Stomach (tissue), 9 donors: ENCODE results near the gene MCC. TPM values are rescaled to one million over a fixed set of nuclear protein-coding genes. Genes with fewer than 3 reads are reported as not detected.

Experiments
- DNase-seq, 2 donors: peaks; one replicate each; pipeline versions ENCODE4 v3.0.0 to v3.0.0-alpha.2; 2013 to 2019
- H3K27ac ChIP-seq, 5 donors: fragments of 200-600 bp in 4 of 5; sonication (generic) in 4 of 5; one replicate each; pipeline ENCODE4 v1.5.1; 2013 to 2019; ENCODE audit warnings: mild to moderate bottlenecking in 1 of 5, moderate library complexity in 1 of 5
- H3K27me3 ChIP-seq, 3 donors: fragments of 200-600 bp; sonication (generic); one replicate each; pipeline ENCODE4 v1.5.1; 2017 to 2019; ENCODE audit warnings: mixed run types in 1 of 3
- H3K36me3 ChIP-seq, 4 donors: fragments of 200-600 bp; sonication (generic); 1 replicate in 3 of 4; 2 replicates in 1 of 4; pipeline ENCODE4 v1.5.1; 2016 to 2019
- H3K4me1 ChIP-seq, 4 donors: fragments of 200-600 bp; sonication (generic); one replicate each; pipeline ENCODE4 v1.5.1; 2016 to 2019
- H3K4me3 ChIP-seq, 4 donors: fragments of 200-600 bp; sonication (generic) in 3 of 4; one replicate each; pipeline ENCODE4 v1.5.1; 2016 to 2019; ENCODE audit warnings: mild to moderate bottlenecking in 1 of 4
- H3K9me3 ChIP-seq, 4 donors: fragments of 200-600 bp; sonication (generic); one replicate each; pipeline ENCODE4 v1.5.1; 2016 to 2019
- EP300 ChIP-seq: sonication (generic); formaldehyde crosslinking; IDR thresholded peaks from one replicate; pipeline ENCODE4 v1.6.1; 2017; ENCODE audit warnings: antibody characterized with exemption
- POLR2A ChIP-seq, 4 donors: fragments of 450-650 bp; IDR thresholded peaks; one replicate each; pipeline ENCODE4 v1.6.1; 2016; ENCODE audit warnings: antibody characterized with exemption in 4 of 4, control low read depth in 2 of 4, mild to moderate bottlenecking in 1 of 4, moderate library complexity in 1 of 4
- POLR2AphosphoS5 ChIP-seq, 3 donors: sonication (generic); formaldehyde crosslinking; IDR thresholded peaks; one replicate each; pipeline ENCODE4 v1.6.1; 2016; ENCODE audit warnings: antibody characterized with exemption in 3 of 3
- WGBS, 5 donors: extraction: QIAGEN DNeasy Blood & Tissue Kit in 3 of 5; methylation state at CpG; one replicate each; pipeline versions ENCODE4 v1.1.5 to v1.1.7; 2013 to 2018; 5-methylcytosine and 5-hydroxymethylcytosine counted together
- intact Hi-C: fragments of 100-400 bp; cut with DNase I; formaldehyde crosslinking; loops from one replicate; pipeline ENCODE4 v1.15.1; 2023; ENCODE audit warnings: low total_unique reads
- polyA plus RNA-seq, 3 donors: library from polyadenylated mRNA; stranded (reverse); fragments of 200-250 nt; gene quantifications; one replicate each; pipeline ENCODE4 v1.2.3, GENCODE V29; 2013
- total RNA-seq, 5 donors: library from RNA; depleted of rRNA; stranded (reverse); fragments of >200 nt; gene quantifications; one replicate each; pipeline versions ENCODE4 v1.1.0 to v1.2.3, GENCODE V29; 2014 to 2016
- TF ChIP-seq, protein P1 (sequence below), 7 experiments: fragments of 450-650 bp in 4 of 7; fragments of 200-600 bp in 3 of 7; sonication (generic) in 3 of 7; IDR thresholded peaks; one replicate each; pipeline ENCODE4 v1.5.1; 2016 to 2019; ENCODE audit warnings: antibody characterized with exemption in 7 of 7, control low read depth in 2 of 7, mild to moderate bottlenecking in 1 of 7
- donor health status: healthy with polysubstance abuse.
- donor health status: Bipolar disorder and iron deficiency.
- donor health status: healthy.

Gene MCC
- total and polyA plus RNA-seq, 8 donors = 3.8 to 35.1 (median 8.9) TPM

GRCh38 chr5:113513384-113514288 is 25.4 kb upstream of the MCC start, which contains the start of gene YTHDC2:
YTHDC2 (plus strand) TSS chr5:113513694; CDS start chr5:113513896, 202 bp downstream.
- Histone ChIP-seq H3K27me3 (peaks cover 0 to 10% (median 0%) of the 10 kb centered on the region in 3 donors), H3K9me3 (no peaks in the 10 kb centered on the region), H3K4me1 (peaks cover 0 to 47% (median 27%) of the 10 kb centered on the region in 4 donors), H3K4me3 (peak within 1 kb of the TSS; percentile 65 to 87 (median 84)), H3K36me3 (peaks cover 0 to 16% (median 7%) of the 10 kb centered on the region in 4 donors), H3K27ac (peak within 1 kb of the TSS; percentile 87 to 96 (median 93))
- WGBS, 5 donors = 1 to 2% (median 1%) methylated on average over 32 to 72 of the region's 72 CpGs
- intact Hi-C loops = no loop called here
- DNase-seq = peak; percentile 86 to 97
- peak; percentile 64 to 86 (median 82) for TF ChIP-seq POLR2AphosphoS5 (IDR thresholded peaks at IDR 0.05)
- no peak for TF ChIP-seq POLR2A (IDR thresholded peaks at IDR 0.05)
- no peak for TF ChIP-seq EP300
- TF ChIP-seq, protein P1, sequence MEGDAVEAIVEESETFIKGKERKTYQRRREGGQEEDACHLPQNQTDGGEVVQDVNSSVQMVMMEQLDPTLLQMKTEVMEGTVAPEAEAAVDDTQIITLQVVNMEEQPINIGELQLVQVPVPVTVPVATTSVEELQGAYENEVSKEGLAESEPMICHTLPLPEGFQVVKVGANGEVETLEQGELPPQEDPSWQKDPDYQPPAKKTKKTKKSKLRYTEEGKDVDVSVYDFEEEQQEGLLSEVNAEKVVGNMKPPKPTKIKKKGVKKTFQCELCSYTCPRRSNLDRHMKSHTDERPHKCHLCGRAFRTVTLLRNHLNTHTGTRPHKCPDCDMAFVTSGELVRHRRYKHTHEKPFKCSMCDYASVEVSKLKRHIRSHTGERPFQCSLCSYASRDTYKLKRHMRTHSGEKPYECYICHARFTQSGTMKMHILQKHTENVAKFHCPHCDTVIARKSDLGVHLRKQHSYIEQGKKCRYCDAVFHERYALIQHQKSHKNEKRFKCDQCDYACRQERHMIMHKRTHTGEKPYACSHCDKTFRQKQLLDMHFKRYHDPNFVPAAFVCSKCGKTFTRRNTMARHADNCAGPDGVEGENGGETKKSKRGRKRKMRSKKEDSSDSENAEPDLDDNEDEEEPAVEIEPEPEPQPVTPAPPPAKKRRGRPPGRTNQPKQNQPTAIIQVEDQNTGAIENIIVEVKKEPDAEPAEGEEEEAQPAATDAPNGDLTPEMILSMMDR (IDR thresholded peaks at IDR 0.05) = no peak

GRCh38 chr5:113512341-113512740 is 24.1 kb upstream of the MCC start:
- no peak overlapping the region for H3K4me3 ChIP-seq
- peaks cover 0 to 46% (median 26%) of the 10 kb centered on the region in 4 donors for H3K4me1 ChIP-seq
- 79 to 93% (median 92%) methylated on average over 3 of the region's 3 CpGs for WGBS, 5 donors
- TF ChIP-seq POLR2AphosphoS5 (IDR thresholded peaks at IDR 0.05) (no peak), EP300 (no peak), POLR2A (IDR thresholded peaks at IDR 0.05) (no peak)
- TF ChIP-seq, protein P1 (IDR thresholded peaks at IDR 0.05) = no peak
- DNase-seq = no peak
- intact Hi-C loops = no loop called here
- H3K9me3 ChIP-seq = no peaks in the 10 kb centered on the region
- H3K27ac ChIP-seq = peak overlapping the region in 1 of 5 donors; percentile 31
- peaks cover 0 to 6% (median 0%) of the 10 kb centered on the region in 4 donors for H3K36me3 ChIP-seq
- peaks cover 0 to 15% (median 0%) of the 10 kb centered on the region in 3 donors for H3K27me3 ChIP-seq

DNA sequence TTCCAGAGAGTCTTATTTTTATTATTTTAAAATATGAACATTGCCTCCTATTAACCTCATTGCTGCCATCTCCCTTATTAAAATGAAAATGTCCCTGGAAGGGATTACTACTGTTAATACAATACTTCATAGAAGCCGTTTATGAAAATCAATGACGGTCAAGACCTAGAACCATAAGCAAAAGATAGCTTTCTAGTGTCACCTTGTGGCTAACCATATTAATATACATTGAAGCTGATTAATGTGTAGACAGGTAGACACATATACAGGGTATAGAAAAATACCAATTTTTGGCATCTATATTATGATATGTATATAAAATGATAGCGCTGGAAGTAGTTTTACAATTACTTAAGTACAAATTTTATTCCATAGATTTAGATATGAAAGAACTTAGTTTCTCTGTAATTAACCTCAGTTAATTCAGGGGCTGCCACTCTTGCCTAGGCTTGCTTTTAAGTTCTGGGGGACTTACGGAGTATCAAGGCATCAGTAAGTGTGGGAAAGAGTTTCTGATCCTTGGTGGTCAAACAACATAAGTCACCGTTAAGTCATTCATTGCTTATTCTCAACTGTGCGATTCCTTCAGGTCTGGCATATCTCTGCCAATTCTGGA is 22.7 kb upstream of the MCC start:
- TF ChIP-seq POLR2AphosphoS5 (IDR thresholded peaks at IDR 0.05) = no peak
- TF ChIP-seq, protein P1 (IDR thresholded peaks at IDR 0.05) = peak in 2 of 7 experiments; percentile 29 to 36
- TF ChIP-seq POLR2A (IDR thresholded peaks at IDR 0.05) = no peak
- TF ChIP-seq EP300 = no peak
- Histone ChIP-seq H3K27ac (no peak overlapping the region), H3K4me1 (peaks cover 0 to 32% (median 19%) of the 10 kb centered on the region in 4 donors), H3K9me3 (no peaks in the 10 kb centered on the region), H3K4me3 (no peak overlapping the region), H3K36me3 (no peaks in the 10 kb centered on the region), H3K27me3 (peaks cover 0 to 23% (median 0%) of the 10 kb centered on the region in 3 donors)
- WGBS, 5 donors = 49 to 55% (median 54%) methylated on average over 6 of the region's 6 CpGs
- intact Hi-C loops = no loop called here
- peak in 1 of 2 donors; percentile 74 for DNase-seq

- TF ChIP-seq EP300 = no peak
- TF ChIP-seq POLR2AphosphoS5 (IDR thresholded peaks at IDR 0.05) = no peak
- TF ChIP-seq, protein P1 (IDR thresholded peaks at IDR 0.05) = no peak
- no peak for TF ChIP-seq POLR2A (IDR thresholded peaks at IDR 0.05)
- intact Hi-C loops = loop anchor here (5.0 kb wide), 1 partner anchor 126 kb away; no protein-coding TSS in a partner anchor
- Histone ChIP-seq H3K9me3 (no peaks in the 10 kb centered on the region), H3K4me3 (no peak overlapping the region), H3K27me3 (peaks cover 0 to 23% (median 0%) of the 10 kb centered on the region in 3 donors), H3K27ac (no peak overlapping the region), H3K4me1 (peaks cover 0 to 14% (median 5%) of the 10 kb centered on the region in 4 donors), H3K36me3 (no peaks in the 10 kb centered on the region)
- DNase-seq = no peak
Measured at GRCh38 chr5:113508756-113509155, 20.5 kb upstream of the MCC start.
